HEK293 (cell line): Measurements from ENCODE around the gene MTCL1.

Experiments
- CTCF ChIA-PET: fragments of 350-600 bp; formaldehyde crosslinking; extraction: SDS; loops from one replicate; lab custom pipeline; 2021; ENCODE audit warnings: antibody characterized with exemption; lab: Yijun Ruan, JAX
- POLR2A ChIA-PET: fragments of 300-600 bp; formaldehyde crosslinking; extraction: SDS; loops from one replicate; lab custom pipeline; 2020; ENCODE audit warnings: antibody characterized with exemption, inconsistent platforms; lab: Yijun Ruan, JAX
- H3K27ac ChIP-seq: fragments of 200-500 bp; sonication (Bioruptor generic); 2 replicates; pipeline ENCODE4 v1.5.1; 2014; ENCODE audit warnings: low read depth, low read length, control low read depth, inconsistent platforms; ENCODE audit errors: extremely low read depth
- H3K36me3 ChIP-seq, 2 experiments: fragments of 200-500 bp in 1 of 2; sonication (Bioruptor generic) in 1 of 2; 1 replicate in 1 of 2; 2 replicates in 1 of 2; pipeline ENCODE4 v1.5.1; 2014 to 2017; ENCODE audit warnings: inconsistent platforms in 2 of 2, low read length in 2 of 2; ENCODE audit not compliant: control insufficient read depth in 2 of 2, insufficient read depth in 1 of 2
- H3K4me1 ChIP-seq: fragments of 200-500 bp; sonication (Bioruptor generic); 2 replicates; pipeline ENCODE4 v1.5.1; 2014; ENCODE audit warnings: mild to moderate bottlenecking, low read length, inconsistent platforms; ENCODE audit not compliant: control insufficient read depth, insufficient read depth
- H3K4me3 ChIP-seq: 2 replicates; pipeline ENCODE4 v1.5.1; 2011; ENCODE audit warnings: low read depth, mild to moderate bottlenecking, control low read depth, low read length, moderate library complexity
- H3K9me3 ChIP-seq: fragments of 200-500 bp; sonication (Bioruptor generic); 2 replicates; pipeline ENCODE4 v1.5.1; 2014; ENCODE audit warnings: low read depth, low read length, inconsistent platforms; ENCODE audit not compliant: control insufficient read depth, insufficient read depth
- PRDM10 ChIP-seq: fragments of 450-650 bp; formaldehyde crosslinking; IDR thresholded peaks from 2 replicates; pipeline ENCODE4 v1.5.1; 2016; ENCODE audit warnings: missing biosample characterization, missing genetic modification characterization
- PRDM6 ChIP-seq: fragments of 450-650 bp; formaldehyde crosslinking; IDR thresholded peaks from 2 replicates; pipeline ENCODE4 v1.5.1; 2017; ENCODE audit warnings: missing biosample characterization, missing genetic modification characterization
- ZBTB26 ChIP-seq: fragments of 450-650 bp; formaldehyde crosslinking; optimal IDR thresholded peaks from 2 replicates; pipeline ENCODE3; 2016; ENCODE audit warnings: missing biosample characterization, mild to moderate bottlenecking, missing genetic modification characterization
- ZFP3 ChIP-seq: fragments of 450-650 bp; formaldehyde crosslinking; IDR thresholded peaks from 2 replicates; pipeline ENCODE4 v1.5.1; 2016; ENCODE audit warnings: low read depth, missing biosample characterization, missing genetic modification characterization
- ZFP37 ChIP-seq: fragments of 450-650 bp; formaldehyde crosslinking; IDR thresholded peaks from 2 replicates; pipeline ENCODE4 v1.5.1; 2016; ENCODE audit warnings: missing biosample characterization, missing genetic modification characterization
- ZNF19 ChIP-seq: fragments of 450-650 bp; formaldehyde crosslinking; IDR thresholded peaks from 2 replicates; pipeline ENCODE4; 2016; ENCODE audit warnings: missing biosample characterization, missing genetic modification characterization, low read depth
- ZNF202 ChIP-seq: fragments of 450-650 bp; formaldehyde crosslinking; IDR thresholded peaks from 2 replicates; pipeline ENCODE4 v1.5.1; 2016; ENCODE audit warnings: missing biosample characterization, missing genetic modification characterization, borderline replicate concordance
- ZNF280D ChIP-seq: fragments of 450-650 bp; formaldehyde crosslinking; IDR thresholded peaks from 2 replicates; pipeline ENCODE4 v1.5.1; 2016; ENCODE audit warnings: missing biosample characterization, missing genetic modification characterization
- ZNF48 ChIP-seq: fragments of 450-650 bp; formaldehyde crosslinking; IDR thresholded peaks from 2 replicates; pipeline ENCODE4 v1.5.1; 2016; ENCODE audit warnings: missing biosample characterization, missing genetic modification characterization

MTCL1 gene

GRCh38 chr18:8660316-8660715, 45.0 kb upstream of the MTCL1 start:
- no peaks in the 10 kb centered on the region for H3K9me3 ChIP-seq
- CTCF ChIA-PET = interaction anchor here (0.5 to 3.3 kb wide), 5 partner anchors 16 to 328 kb away, joined by 3 to 14 read pairs (median 9); no protein-coding TSS in a partner anchor
- TF ChIP-seq ZNF280D = no peak
- no peak for TF ChIP-seq ZBTB26 (tag by site-specific recombination)
- TF ChIP-seq ZNF48 (tag by site-specific recombination) = no peak
- TF ChIP-seq ZNF202 = no peak
- H3K4me3 ChIP-seq = no peak overlapping the region
- POLR2A ChIA-PET = no interaction called here
- H3K4me1 ChIP-seq = peaks cover 3% of the 10 kb centered on the region; the same call in 1 of the 2 replicates
- no peaks in the 10 kb centered on the region for H3K36me3 ChIP-seq
- H3K27ac ChIP-seq = no peak overlapping the region

GRCh38 chr18:8661754-8662559, 43.4 kb upstream of the MTCL1 start:
- TF ChIP-seq ZFP37 (no peak), PRDM6 (tag by site-specific recombination) (no peak), ZNF19 (tag by site-specific recombination) (no peak), PRDM10 (no peak), ZFP3 (tag by site-specific recombination) (no peak)
- H3K27ac ChIP-seq = no peak overlapping the region
- H3K9me3 ChIP-seq = no peaks in the 10 kb centered on the region
- ChIA-PET CTCF (interaction anchor here (0.6 to 3.3 kb wide), 5 partner anchors 34 to 410 kb away, joined by 3 to 14 read pairs (median 6); no protein-coding TSS in a partner anchor), POLR2A (no interaction called here)
- H3K4me3 ChIP-seq = no peak overlapping the region
- no peaks in the 10 kb centered on the region for H3K36me3 ChIP-seq
- H3K4me1 ChIP-seq = peaks cover 3% of the 10 kb centered on the region; the same call in 1 of the 2 replicates
